K562 (cell line): ENCODE measurements around the gene CLNK. TPM values are rescaled to one million over a fixed set of nuclear protein-coding genes. Genes with fewer than 3 reads are reported as not detected.

Source experiments
- ATAC-seq: fragments of 200-7000 bp; cut with Tn5 transposase; 3 replicates; pipeline ENCODE4 v1.9.1; 2020; ENCODE audit warnings: moderate library complexity
- BruUV-seq: library from RNA; stranded (reverse); fragments of 400-500 nt; replicated peaks from 2 replicates; lab custom pipeline; 2021; lab: Mats Ljungman, UMichigan
- CTCF ChIA-PET: fragments of 300-600 bp; formaldehyde crosslinking; extraction: SDS; loops from one replicate; lab custom pipeline; 2021; ENCODE audit warnings: low intra/inter-chr PET ratio; lab: Yijun Ruan, JAX
- POLR2A ChIA-PET: fragments of 300-600, 350-650 bp; sonication (Branson Sonifier 250); formaldehyde crosslinking; extraction: SDS; loops from one replicate; lab custom pipeline; 2021; ENCODE audit warnings: antibody characterized with exemption, inconsistent platforms; lab: Yijun Ruan, JAX
- DNase-seq, 4 experiments: peaks; one replicate each; pipeline versions ENCODE4 v3.0.0 to v3.0.0-alpha.2; 2011 to 2018; ENCODE audit warnings: low spot score in 3 of 4, mixed read lengths in 3 of 4; ENCODE audit errors: extremely low read depth in 1 of 4
- FAIRE-seq: peaks from 2 replicates; lab custom pipeline; 2011; peaks lifted over from hg19 to GRCh38; lab: Jason Lieb, UNC
- H2AFZ ChIP-seq: 2 replicates; pipeline ENCODE4 v1.6.0; 2011; ENCODE audit warnings: low read depth, low read length, control low read depth, inconsistent platforms
- H3K27ac ChIP-seq: fragments of 200-600 bp; 3 replicates; pipeline ENCODE4 v1.8.0; 2011; ENCODE audit warnings: low read depth, mild to moderate bottlenecking, control low read depth, inconsistent platforms, low read length, moderate library complexity, mixed read lengths; ENCODE audit errors: extremely low read depth
- H3K27me3 ChIP-seq, 2 experiments: fragments of 300-600 bp in 1 of 2; 2 replicates in 1 of 2; 3 replicates in 1 of 2; pipeline versions ENCODE4 v1.6.0 to v1.8.0; 2011; ENCODE audit warnings: inconsistent platforms in 2 of 2, low read length in 2 of 2, mild to moderate bottlenecking in 1 of 2, mixed read lengths in 1 of 2, moderate library complexity in 1 of 2; ENCODE audit not compliant: control insufficient read depth in 2 of 2, insufficient read depth in 2 of 2
- H3K36me3 ChIP-seq: fragments of 300-600 bp; 3 replicates; pipeline ENCODE4 v1.8.0; 2011; ENCODE audit warnings: mild to moderate bottlenecking, low read length, inconsistent platforms; ENCODE audit not compliant: control insufficient read depth, insufficient read depth
- H3K4me1 ChIP-seq, 2 experiments: fragments of 200-600 bp in 1 of 2; replicated peaks in 1 of 2; 2 replicates in 1 of 2; 3 replicates in 1 of 2; pipeline versions ENCODE4 v1.5.1 to v1.8.0; 2011; ENCODE audit warnings: inconsistent platforms in 2 of 2, low read length in 2 of 2, mild to moderate bottlenecking in 1 of 2, mixed read lengths in 1 of 2, moderate library complexity in 1 of 2; ENCODE audit not compliant: control insufficient read depth in 2 of 2, insufficient read depth in 2 of 2
- H3K4me2 ChIP-seq: 2 replicates; pipeline ENCODE4 v1.6.1; 2011; ENCODE audit warnings: low read length, control low read depth, inconsistent platforms, mixed read lengths; ENCODE audit not compliant: insufficient read depth
- H3K4me3 ChIP-seq: fragments of 200-600 bp; sonication (generic), shearing (Covaris generic); 2 replicates; pipeline ENCODE4 v1.5.1; 2016; ENCODE audit warnings: control low read depth, inconsistent platforms
- H3K79me2 ChIP-seq: fragments of 200-600 bp; 3 replicates; pipeline ENCODE4 v1.8.0; 2011; ENCODE audit warnings: low read length, inconsistent platforms; ENCODE audit not compliant: control insufficient read depth, insufficient read depth
- H3K9ac ChIP-seq, 2 experiments: 2 replicates each; pipeline versions ENCODE4 v1.6.0 to v1.6.1; 2011; ENCODE audit warnings: low read depth in 2 of 2, low read length in 2 of 2, control low read depth in 1 of 2, inconsistent platforms in 1 of 2, mild to moderate bottlenecking in 1 of 2, mixed read lengths in 1 of 2; ENCODE audit not compliant: insufficient read depth in 1 of 2
- H3K9me1 ChIP-seq: one replicate; pipeline ENCODE4 v1.6.0; 2011; ENCODE audit warnings: inconsistent platforms, mild to moderate bottlenecking, low read length, moderate library complexity; ENCODE audit not compliant: control insufficient read depth, insufficient read depth
- H3K9me3 ChIP-seq: replicated peaks from 2 replicates; pipeline ENCODE4 v1.5.1; 2011; ENCODE audit warnings: low read depth, low read length, inconsistent platforms; ENCODE audit not compliant: control insufficient read depth, insufficient read depth
- H4K20me1 ChIP-seq: replicated peaks from 2 replicates; pipeline ENCODE4 v1.6.1; 2011; ENCODE audit warnings: low read length, inconsistent platforms, mixed read lengths; ENCODE audit not compliant: control insufficient read depth, insufficient read depth
- BRD9 ChIP-seq: fragments of 450-650 bp; IDR thresholded peaks from 2 replicates; pipeline ENCODE4 v1.6.1; 2018; ENCODE audit warnings: low read depth; ENCODE audit not compliant: partially characterized antibody
- CBFA2T2 ChIP-seq: fragments of 450-650 bp; conservative IDR thresholded peaks from 2 replicates; pipeline ENCODE4 v1.6.1; 2017; ENCODE audit warnings: mild to moderate bottlenecking
- FOXA3 ChIP-seq, 2 experiments: fragments of 450-650 bp in 1 of 2; sonication (generic) in 1 of 2; formaldehyde crosslinking; IDR thresholded peaks in 1 of 2; conservative IDR thresholded peaks in 1 of 2; 2 replicates each; pipeline versions ENCODE4 v1.4.0 to v1.8.0; 2020 to 2022; ENCODE audit warnings: mild to moderate bottlenecking in 2 of 2, missing genetic modification reagents in 1 of 2
- ZNF274 ChIP-seq: IDR thresholded peaks from 2 replicates; pipeline ENCODE4 v1.6.1; 2011; ENCODE audit warnings: low read depth, mild to moderate bottlenecking, low read length, moderate library complexity, borderline replicate concordance
- ZNF431 ChIP-seq: sonication (generic); formaldehyde crosslinking; IDR thresholded peaks from 2 replicates; pipeline ENCODE4 v1.8.0; 2022; ENCODE audit warnings: mild to moderate bottlenecking, missing genetic modification reagents
- ZNF668 ChIP-seq: fragments of 250-450 bp; sonication (Bioruptor Pico); IDR thresholded peaks from 2 replicates; pipeline ENCODE4 v1.8.0; 2022; ENCODE audit warnings: mild to moderate bottlenecking, inconsistent platforms
- ZNF79 ChIP-seq: fragments of 250-450 bp; sonication (Bioruptor Pico); IDR thresholded peaks from 2 replicates; pipeline ENCODE4 v1.4.0; 2020; ENCODE audit warnings: low read depth, mild to moderate bottlenecking, moderate library complexity
- WGBS: fragments of 100-300 bp; shearing (Covaris generic); methylation state at CpG from one replicate; pipeline ENCODE4 v1.1.6; 2016; ENCODE audit warnings: low coverage, mixed read lengths; ENCODE audit not compliant: insufficient coverage; ENCODE audit errors: missing lambda C conversion rate; 5-methylcytosine and 5-hydroxymethylcytosine counted together
- in situ Hi-C: fragments of 300-500 bp; cut with MboI; formaldehyde crosslinking; loops from 4 replicates; pipeline ENCODE4 v1.15.0; 2018; ENCODE audit warnings: inconsistent platforms, mixed read lengths
- intact Hi-C: fragments of 100-400 bp; cut with micrococcal nuclease; formaldehyde crosslinking; loops from 2 replicates; pipeline ENCODE4 v1.14.2; 2022
- polyA plus RNA-seq, 8 experiments: library from polyadenylated mRNA; depleted of rRNA in 4 of 8; stranded (reverse) in 5 of 8; unstranded in 3 of 8; fragments of >200 nt; fragmentation: Nextera tagmentation in 2 of 8; fragmentation: Illumina TruSeq in 1 of 8; extraction: Ambion mirVana in 2 of 8; extraction: Trizol in 1 of 8; gene quantifications; 2 replicates each; pipeline versions ENCODE4 v1.2.1 to v1.2.3, GENCODE V29; 2011 to 2014; ENCODE audit warnings: inconsistent platforms in 1 of 8, missing spikeins in 1 of 8
- total RNA-seq, 7 experiments: library from RNA; depleted of rRNA in 6 of 7; stranded (reverse); fragments of >200 nt in 6 of 7; fragmentation: Illumina TruSeq in 2 of 7; extraction: Trizol in 2 of 7; gene quantifications; 2 replicates each; pipeline versions ENCODE4 v1.2.1 to v1.2.3, GENCODE V29; 2011 to 2021; ENCODE audit warnings: low replicate concordance in 1 of 7
- TF ChIP-seq, protein P1 (sequence below): fragments of 450-650 bp; IDR thresholded peaks from 2 replicates; pipeline ENCODE4 v1.7.1; 2018; ENCODE audit warnings: mild to moderate bottlenecking, low read depth; ENCODE audit not compliant: partially characterized antibody
- TF ChIP-seq, protein P2 (sequence below), 2 experiments: fragments of 450-650 bp; formaldehyde crosslinking in 1 of 2; IDR thresholded peaks; 2 replicates each; pipeline versions ENCODE4 v1.4.0 to v1.6.1; 2014 to 2020; ENCODE audit warnings: mild to moderate bottlenecking in 2 of 2, borderline replicate concordance in 1 of 2, low read depth in 1 of 2
- TF ChIP-seq, protein P3 (sequence below), 2 experiments: fragments of 450-650 bp in 1 of 2; sonication (generic) in 1 of 2; formaldehyde crosslinking in 1 of 2; IDR thresholded peaks in 1 of 2; conservative IDR thresholded peaks in 1 of 2; 2 replicates each; pipeline versions ENCODE4 v1.6.1 to v1.8.1; 2016 to 2023; ENCODE audit warnings: mild to moderate bottlenecking in 2 of 2, moderate library complexity in 2 of 2, inconsistent platforms in 1 of 2, missing genetic modification reagents in 1 of 2

Gene CLNK
- total and polyA plus RNA-seq, 9 of the 15 experiments (the other 6 are each of a cell fraction or from before 2014, with no cell fraction given) = not detected

DNA sequence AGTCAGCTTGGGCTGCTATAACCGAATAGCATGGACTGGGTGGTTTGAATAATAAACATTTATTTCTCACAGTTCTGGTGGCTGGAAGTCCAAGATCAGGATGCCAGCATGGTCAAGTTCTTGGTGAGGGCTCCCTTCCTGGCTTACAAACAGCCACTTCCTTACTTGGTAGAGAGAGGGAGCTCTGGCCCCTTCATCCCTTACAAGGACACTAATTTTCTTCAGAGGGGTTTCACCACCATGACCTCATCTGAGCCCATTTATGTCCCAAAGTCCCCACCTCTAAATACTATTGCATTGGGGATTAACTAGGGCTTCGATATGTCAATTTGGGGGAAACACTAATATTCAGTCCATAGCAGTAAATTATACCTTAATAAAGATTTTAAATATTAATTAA lies 61.8 kb downstream of the CLNK start:
- Histone ChIP-seq H3K27ac (no peak overlapping the region), H3K9ac (no peak overlapping the region), H3K4me2 (no peak overlapping the region), H3K36me3 (no peaks in the 10 kb centered on the region), H3K27me3 (no peaks in the 10 kb centered on the region), H3K9me3 (no peaks in the 10 kb centered on the region), H3K9me1 (no peaks in the 10 kb centered on the region), H2AFZ (no peak overlapping the region), H3K4me3 (no peak overlapping the region), H3K79me2 (no peaks in the 10 kb centered on the region), H3K4me1 (no peaks in the 10 kb centered on the region), H4K20me1 (no peaks in the 10 kb centered on the region)
- BruUV-seq = no TSS peak
- peak; percentile 60; the same call in 2 of the 3 replicates for ATAC-seq
- in situ Hi-C loops (no loop called here), intact Hi-C loops (no loop called here)
- ChIA-PET POLR2A (no interaction called here), CTCF (no interaction called here)
- DNase-seq = peak in 1 of 4 experiments; percentile 4
- WGBS = 0% methylated on average over 2 of the region's 2 CpGs
- no peak for FAIRE-seq
- TF ChIP-seq, protein P1, sequence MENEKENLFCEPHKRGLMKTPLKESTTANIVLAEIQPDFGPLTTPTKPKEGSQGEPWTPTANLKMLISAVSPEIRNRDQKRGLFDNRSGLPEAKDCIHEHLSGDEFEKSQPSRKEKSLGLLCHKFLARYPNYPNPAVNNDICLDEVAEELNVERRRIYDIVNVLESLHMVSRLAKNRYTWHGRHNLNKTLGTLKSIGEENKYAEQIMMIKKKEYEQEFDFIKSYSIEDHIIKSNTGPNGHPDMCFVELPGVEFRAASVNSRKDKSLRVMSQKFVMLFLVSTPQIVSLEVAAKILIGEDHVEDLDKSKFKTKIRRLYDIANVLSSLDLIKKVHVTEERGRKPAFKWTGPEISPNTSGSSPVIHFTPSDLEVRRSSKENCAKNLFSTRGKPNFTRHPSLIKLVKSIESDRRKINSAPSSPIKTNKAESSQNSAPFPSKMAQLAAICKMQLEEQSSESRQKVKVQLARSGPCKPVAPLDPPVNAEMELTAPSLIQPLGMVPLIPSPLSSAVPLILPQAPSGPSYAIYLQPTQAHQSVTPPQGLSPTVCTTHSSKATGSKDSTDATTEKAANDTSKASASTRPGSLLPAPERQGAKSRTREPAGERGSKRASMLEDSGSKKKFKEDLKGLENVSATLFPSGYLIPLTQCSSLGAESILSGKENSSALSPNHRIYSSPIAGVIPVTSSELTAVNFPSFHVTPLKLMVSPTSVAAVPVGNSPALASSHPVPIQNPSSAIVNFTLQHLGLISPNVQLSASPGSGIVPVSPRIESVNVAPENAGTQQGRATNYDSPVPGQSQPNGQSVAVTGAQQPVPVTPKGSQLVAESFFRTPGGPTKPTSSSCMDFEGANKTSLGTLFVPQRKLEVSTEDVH = no peak
- TF ChIP-seq, protein P2, sequence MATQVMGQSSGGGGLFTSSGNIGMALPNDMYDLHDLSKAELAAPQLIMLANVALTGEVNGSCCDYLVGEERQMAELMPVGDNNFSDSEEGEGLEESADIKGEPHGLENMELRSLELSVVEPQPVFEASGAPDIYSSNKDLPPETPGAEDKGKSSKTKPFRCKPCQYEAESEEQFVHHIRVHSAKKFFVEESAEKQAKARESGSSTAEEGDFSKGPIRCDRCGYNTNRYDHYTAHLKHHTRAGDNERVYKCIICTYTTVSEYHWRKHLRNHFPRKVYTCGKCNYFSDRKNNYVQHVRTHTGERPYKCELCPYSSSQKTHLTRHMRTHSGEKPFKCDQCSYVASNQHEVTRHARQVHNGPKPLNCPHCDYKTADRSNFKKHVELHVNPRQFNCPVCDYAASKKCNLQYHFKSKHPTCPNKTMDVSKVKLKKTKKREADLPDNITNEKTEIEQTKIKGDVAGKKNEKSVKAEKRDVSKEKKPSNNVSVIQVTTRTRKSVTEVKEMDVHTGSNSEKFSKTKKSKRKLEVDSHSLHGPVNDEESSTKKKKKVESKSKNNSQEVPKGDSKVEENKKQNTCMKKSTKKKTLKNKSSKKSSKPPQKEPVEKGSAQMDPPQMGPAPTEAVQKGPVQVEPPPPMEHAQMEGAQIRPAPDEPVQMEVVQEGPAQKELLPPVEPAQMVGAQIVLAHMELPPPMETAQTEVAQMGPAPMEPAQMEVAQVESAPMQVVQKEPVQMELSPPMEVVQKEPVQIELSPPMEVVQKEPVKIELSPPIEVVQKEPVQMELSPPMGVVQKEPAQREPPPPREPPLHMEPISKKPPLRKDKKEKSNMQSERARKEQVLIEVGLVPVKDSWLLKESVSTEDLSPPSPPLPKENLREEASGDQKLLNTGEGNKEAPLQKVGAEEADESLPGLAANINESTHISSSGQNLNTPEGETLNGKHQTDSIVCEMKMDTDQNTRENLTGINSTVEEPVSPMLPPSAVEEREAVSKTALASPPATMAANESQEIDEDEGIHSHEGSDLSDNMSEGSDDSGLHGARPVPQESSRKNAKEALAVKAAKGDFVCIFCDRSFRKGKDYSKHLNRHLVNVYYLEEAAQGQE (IDR thresholded peaks at IDR 0.05; ENCODE audit: borderline replicate concordance) = 0 out of 2 replicates have a peak, but pooled peaks have one; percentile 7
- TF ChIP-seq, protein P2 (CRISPR knock-in tag; IDR thresholded peaks at IDR 0.05; ENCODE audit: low read depth) = no peak
- TF ChIP-seq ZNF668 (CRISPR knock-in tag) = no peak
- no peak for TF ChIP-seq FOXA3 (CRISPR knock-in tag; conservative IDR thresholded peaks at IDR 0.05 in 1 of 2, IDR thresholded peaks at IDR 0.05 in 1 of 2)
- no peak for TF ChIP-seq BRD9
- TF ChIP-seq ZNF274 = no peak
- TF ChIP-seq ZNF431 (CRISPR knock-in tag) = no peak
- TF ChIP-seq CBFA2T2 = no peak
- TF ChIP-seq, protein P3, sequence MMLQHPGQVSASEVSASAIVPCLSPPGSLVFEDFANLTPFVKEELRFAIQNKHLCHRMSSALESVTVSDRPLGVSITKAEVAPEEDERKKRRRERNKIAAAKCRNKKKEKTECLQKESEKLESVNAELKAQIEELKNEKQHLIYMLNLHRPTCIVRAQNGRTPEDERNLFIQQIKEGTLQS (IDR thresholded peaks at IDR 0.05) = no peak
- TF ChIP-seq, protein P3 (CRISPR knock-in tag; conservative IDR thresholded peaks at IDR 0.05) = no peak
- no peak for TF ChIP-seq ZNF79 (CRISPR knock-in tag)
